Endometrial microvascular endothelial cells (primary cell): Measurements from ENCODE around the gene USP49. TPM values are rescaled to one million over a fixed set of nuclear protein-coding genes. Genes with fewer than 3 reads are reported as not detected.

Experiments used
- in situ Hi-C: cut with HindIII; loops from 2 replicates; pipeline ENCODE4 v1.10.0; 2017; ENCODE audit warnings: low sequenced_read_pairs, low pct_unique_long_range_greater_than_20kb; ENCODE audit errors: inconsistent ontology term
- total RNA-seq: library from RNA; depleted of rRNA; stranded (reverse); fragments of >200 nt; gene quantifications from one replicate; pipeline ENCODE4 v1.2.3, GENCODE V29; 2015; ENCODE audit errors: inconsistent ontology term

The USP49 gene
- total RNA-seq: 2.8 TPM

GRCh38 chr6:41895300-41896233, at the start of gene USP49:
Gene USP49 (minus strand): TSS chr6:41895375. CDS start chr6:41806983, 88,392 bp downstream.
- in situ Hi-C loops: no loop called here

- in situ Hi-C loops: loop anchor here (25.0 kb wide), 1 partner anchor 94 kb away; no protein-coding TSS in a partner anchor
Measured at GRCh38 chr6:41943456-41943855, 48.3 kb upstream of the USP49 start.

- in situ Hi-C loops: loop anchor here (25.0 kb wide), 1 partner anchor 94 kb away; no protein-coding TSS in a partner anchor
Measured at GRCh38 chr6:41942882-41943281, 47.7 kb upstream of the USP49 start.

GRCh38 chr6:41942067-41942851, 47.1 kb upstream of the USP49 start:
- in situ Hi-C loops: loop anchor here (25.0 kb wide), 1 partner anchor 95 kb away; no protein-coding TSS in a partner anchor

- in situ Hi-C loops: loop anchor here (25.0 kb wide), 1 partner anchor 96 kb away; no protein-coding TSS in a partner anchor
Measured at GRCh38 chr6:41941280-41942066, 46.3 kb upstream of the USP49 start, which contains the start of gene CCND3. Gene CCND3 (minus strand): TSS chr6:41941808. CDS start chr6:41941649, 159 bp downstream.

- in situ Hi-C loops: loop anchor here (25.0 kb wide), 1 partner anchor 96 kb away; no protein-coding TSS in a partner anchor
Measured at GRCh38 chr6:41940759-41941279, 45.6 kb upstream of the USP49 start.

- in situ Hi-C loops: loop anchor here (25.0 kb wide), 1 partner anchor 97 kb away; no protein-coding TSS in a partner anchor
Measured at GRCh38 chr6:41939848-41940758, 44.9 kb upstream of the USP49 start.

- in situ Hi-C loops: loop anchor here (25.0 kb wide), 1 partner anchor 98 kb away; no protein-coding TSS in a partner anchor
Measured at GRCh38 chr6:41939176-41939847, 44.1 kb upstream of the USP49 start.

- in situ Hi-C loops: loop anchor here (25.0 kb wide), 1 partner anchor 99 kb away; no protein-coding TSS in a partner anchor
Measured at GRCh38 chr6:41938590-41939175, 43.5 kb upstream of the USP49 start.

- in situ Hi-C loops: loop anchor here (25.0 kb wide), 1 partner anchor 99 kb away; no protein-coding TSS in a partner anchor
Measured at GRCh38 chr6:41937861-41938574, 42.8 kb upstream of the USP49 start.

- in situ Hi-C loops: loop anchor here (25.0 kb wide), 1 partner anchor 100 kb away; no protein-coding TSS in a partner anchor
Measured at GRCh38 chr6:41937472-41937860, 42.3 kb upstream of the USP49 start.

- in situ Hi-C loops: loop anchor here (25.0 kb wide), 1 partner anchor 101 kb away; no protein-coding TSS in a partner anchor
Measured at GRCh38 chr6:41936073-41936837, 41.1 kb upstream of the USP49 start.

- in situ Hi-C loops: loop anchor here (25.0 kb wide), 1 partner anchor 102 kb away; no protein-coding TSS in a partner anchor
Measured at GRCh38 chr6:41935685-41936072, 40.5 kb upstream of the USP49 start.

GRCh38 chr6:41935193-41935574, 40.0 kb upstream of the USP49 start:
- in situ Hi-C loops: loop anchor here (25.0 kb wide), 1 partner anchor 102 kb away; no protein-coding TSS in a partner anchor
